ENCODE measurements around the gene GLCE.

GLCE gene

GRCh38 chr15:69319384-69320375 is 159.2 kb downstream of the GLCE start:
- peak; percentile 30; the same call in 1 of the 3 replicates for ATAC-seq
- no peak for TF ChIP-seq BACH2 (CRISPR knock-in tag; IDR thresholded peaks at IDR 0.05; ENCODE audit: borderline replicate concordance)
- 0 out of 2 replicates have a peak, but pooled peaks have one; percentile 15 for TF ChIP-seq TSHZ2 (CRISPR knock-in tag; IDR thresholded peaks at IDR 0.05)

- no peak for ATAC-seq
- TF ChIP-seq ZNF70 (CRISPR knock-in tag; IDR thresholded peaks at IDR 0.05) (no peak), TCF4 (CRISPR knock-in tag; IDR thresholded peaks at IDR 0.05; ENCODE audit: borderline replicate concordance) (peak; percentile 51; the same call in 1 of the 2 replicates), GLIS3 (CRISPR knock-in tag; IDR thresholded peaks at IDR 0.05) (no peak), ISL1 (CRISPR knock-in tag; IDR thresholded peaks at IDR 0.05) (no peak)
These were observed 160.6 kb downstream of the GLCE start for GRCh38 chr15:69320977-69321554.

All from SK-N-SH treated with all-trans-retinoic acid at 6 μM for 48 hours (cell line).